HepG2 (cell line): ENCODE data around the gene HEPACAM2. TPM values are rescaled to one million over a fixed set of nuclear protein-coding genes. Genes with fewer than 3 reads are reported as not detected.
A peak's percentile ranks its signal among the peaks of the same experiment; 100 is the strongest.

Source experiments
- ARID2 ChIP-seq: sonication (generic); formaldehyde crosslinking; IDR thresholded peaks from 2 replicates; pipeline ENCODE4 v1.8.1; 2022; ENCODE audit warnings: mild to moderate bottlenecking, missing genetic modification reagents, borderline replicate concordance
- FOXA1 ChIP-seq, 2 experiments: fragments of 450-650 bp in 1 of 2; sonication (generic) in 1 of 2; formaldehyde crosslinking in 1 of 2; IDR thresholded peaks; 2 replicates each; pipeline versions ENCODE4 v1.4.0 to v1.6.1; 2016 to 2020; ENCODE audit warnings: missing genetic modification reagents in 1 of 2
- FOXA3 ChIP-seq: IDR thresholded peaks from 2 replicates; pipeline ENCODE4 v1.6.1; 2016; ENCODE audit warnings: missing genetic modification reagents, missing compliant biosample characterization
- GATAD2A ChIP-seq: IDR thresholded peaks from 2 replicates; pipeline ENCODE4 v1.6.1; 2016
- MEF2D ChIP-seq: sonication (generic); formaldehyde crosslinking; IDR thresholded peaks from 2 replicates; pipeline ENCODE4 v1.5.1; 2020; ENCODE audit warnings: mild to moderate bottlenecking, missing genetic modification reagents
- NKX3-1 ChIP-seq: sonication (generic); formaldehyde crosslinking; IDR thresholded peaks from 2 replicates; pipeline ENCODE4 v1.5.0; 2020; ENCODE audit warnings: missing genetic modification reagents
- SMC3 ChIP-seq: IDR thresholded peaks from 2 replicates; pipeline ENCODE4 v1.6.1; 2011; ENCODE audit warnings: low read length, improper control_type of control experiment
- SNAPC5 ChIP-seq: sonication (generic); formaldehyde crosslinking; IDR thresholded peaks from 2 replicates; pipeline ENCODE4 v1.8.1; 2023; ENCODE audit warnings: mild to moderate bottlenecking, missing genetic modification reagents, borderline replicate concordance
- ZNF768 ChIP-seq: sonication (generic); formaldehyde crosslinking; IDR thresholded peaks from 2 replicates; pipeline ENCODE4 v1.4.0; 2020; ENCODE audit warnings: missing genetic modification reagents
- ZSCAN9 ChIP-seq: IDR thresholded peaks from 2 replicates; pipeline ENCODE4 v1.6.1; 2016; ENCODE audit warnings: borderline replicate concordance
- polyA plus RNA-seq, 8 experiments: library from polyadenylated mRNA; depleted of rRNA in 3 of 8; stranded (reverse) in 7 of 8; unstranded in 1 of 8; fragments of >200 nt; fragmentation: Illumina TruSeq in 4 of 8; extraction: Trizol in 4 of 8; gene quantifications; 2 replicates each; pipeline versions ENCODE4 v1.2.1 to v1.2.3, GENCODE V29; 2011 to 2016; ENCODE audit warnings: low read depth in 4 of 8, missing spikeins in 1 of 8, mixed read lengths in 1 of 8; ENCODE audit not compliant: insufficient read depth in 1 of 8
- total RNA-seq, 5 experiments: library from RNA; depleted of rRNA; stranded (reverse); fragments of >200 nt; fragmentation: Illumina TruSeq; extraction: Trizol; gene quantifications; 2 replicates each; pipeline ENCODE4 v1.2.3, GENCODE V29; 2016; ENCODE audit warnings: low read depth in 1 of 5
- TF ChIP-seq, protein P1 (sequence below): sonication (generic); formaldehyde crosslinking; IDR thresholded peaks from 2 replicates; pipeline ENCODE4 v1.5.0; 2020; ENCODE audit warnings: mild to moderate bottlenecking, missing genetic modification reagents, borderline replicate concordance
- TF ChIP-seq, protein P2 (sequence below): sonication (generic); formaldehyde crosslinking; IDR thresholded peaks from 2 replicates; pipeline ENCODE4 v1.5.0; 2020; ENCODE audit warnings: missing genetic modification reagents
- TF ChIP-seq, protein P3 (sequence below): sonication (generic); formaldehyde crosslinking; IDR thresholded peaks from 2 replicates; pipeline ENCODE4 v1.5.1; 2020; ENCODE audit warnings: missing genetic modification reagents, mild to moderate bottlenecking, borderline replicate concordance

Gene HEPACAM2
- total and polyA plus RNA-seq, 2 of the 13 experiments (the other 11 are each of a cell fraction or from before 2014, with no cell fraction given) = not detected

GRCh38 chr7:93228302-93228701 is 2.0 kb upstream of the HEPACAM2 start (continued):
- TF ChIP-seq, protein P1, sequence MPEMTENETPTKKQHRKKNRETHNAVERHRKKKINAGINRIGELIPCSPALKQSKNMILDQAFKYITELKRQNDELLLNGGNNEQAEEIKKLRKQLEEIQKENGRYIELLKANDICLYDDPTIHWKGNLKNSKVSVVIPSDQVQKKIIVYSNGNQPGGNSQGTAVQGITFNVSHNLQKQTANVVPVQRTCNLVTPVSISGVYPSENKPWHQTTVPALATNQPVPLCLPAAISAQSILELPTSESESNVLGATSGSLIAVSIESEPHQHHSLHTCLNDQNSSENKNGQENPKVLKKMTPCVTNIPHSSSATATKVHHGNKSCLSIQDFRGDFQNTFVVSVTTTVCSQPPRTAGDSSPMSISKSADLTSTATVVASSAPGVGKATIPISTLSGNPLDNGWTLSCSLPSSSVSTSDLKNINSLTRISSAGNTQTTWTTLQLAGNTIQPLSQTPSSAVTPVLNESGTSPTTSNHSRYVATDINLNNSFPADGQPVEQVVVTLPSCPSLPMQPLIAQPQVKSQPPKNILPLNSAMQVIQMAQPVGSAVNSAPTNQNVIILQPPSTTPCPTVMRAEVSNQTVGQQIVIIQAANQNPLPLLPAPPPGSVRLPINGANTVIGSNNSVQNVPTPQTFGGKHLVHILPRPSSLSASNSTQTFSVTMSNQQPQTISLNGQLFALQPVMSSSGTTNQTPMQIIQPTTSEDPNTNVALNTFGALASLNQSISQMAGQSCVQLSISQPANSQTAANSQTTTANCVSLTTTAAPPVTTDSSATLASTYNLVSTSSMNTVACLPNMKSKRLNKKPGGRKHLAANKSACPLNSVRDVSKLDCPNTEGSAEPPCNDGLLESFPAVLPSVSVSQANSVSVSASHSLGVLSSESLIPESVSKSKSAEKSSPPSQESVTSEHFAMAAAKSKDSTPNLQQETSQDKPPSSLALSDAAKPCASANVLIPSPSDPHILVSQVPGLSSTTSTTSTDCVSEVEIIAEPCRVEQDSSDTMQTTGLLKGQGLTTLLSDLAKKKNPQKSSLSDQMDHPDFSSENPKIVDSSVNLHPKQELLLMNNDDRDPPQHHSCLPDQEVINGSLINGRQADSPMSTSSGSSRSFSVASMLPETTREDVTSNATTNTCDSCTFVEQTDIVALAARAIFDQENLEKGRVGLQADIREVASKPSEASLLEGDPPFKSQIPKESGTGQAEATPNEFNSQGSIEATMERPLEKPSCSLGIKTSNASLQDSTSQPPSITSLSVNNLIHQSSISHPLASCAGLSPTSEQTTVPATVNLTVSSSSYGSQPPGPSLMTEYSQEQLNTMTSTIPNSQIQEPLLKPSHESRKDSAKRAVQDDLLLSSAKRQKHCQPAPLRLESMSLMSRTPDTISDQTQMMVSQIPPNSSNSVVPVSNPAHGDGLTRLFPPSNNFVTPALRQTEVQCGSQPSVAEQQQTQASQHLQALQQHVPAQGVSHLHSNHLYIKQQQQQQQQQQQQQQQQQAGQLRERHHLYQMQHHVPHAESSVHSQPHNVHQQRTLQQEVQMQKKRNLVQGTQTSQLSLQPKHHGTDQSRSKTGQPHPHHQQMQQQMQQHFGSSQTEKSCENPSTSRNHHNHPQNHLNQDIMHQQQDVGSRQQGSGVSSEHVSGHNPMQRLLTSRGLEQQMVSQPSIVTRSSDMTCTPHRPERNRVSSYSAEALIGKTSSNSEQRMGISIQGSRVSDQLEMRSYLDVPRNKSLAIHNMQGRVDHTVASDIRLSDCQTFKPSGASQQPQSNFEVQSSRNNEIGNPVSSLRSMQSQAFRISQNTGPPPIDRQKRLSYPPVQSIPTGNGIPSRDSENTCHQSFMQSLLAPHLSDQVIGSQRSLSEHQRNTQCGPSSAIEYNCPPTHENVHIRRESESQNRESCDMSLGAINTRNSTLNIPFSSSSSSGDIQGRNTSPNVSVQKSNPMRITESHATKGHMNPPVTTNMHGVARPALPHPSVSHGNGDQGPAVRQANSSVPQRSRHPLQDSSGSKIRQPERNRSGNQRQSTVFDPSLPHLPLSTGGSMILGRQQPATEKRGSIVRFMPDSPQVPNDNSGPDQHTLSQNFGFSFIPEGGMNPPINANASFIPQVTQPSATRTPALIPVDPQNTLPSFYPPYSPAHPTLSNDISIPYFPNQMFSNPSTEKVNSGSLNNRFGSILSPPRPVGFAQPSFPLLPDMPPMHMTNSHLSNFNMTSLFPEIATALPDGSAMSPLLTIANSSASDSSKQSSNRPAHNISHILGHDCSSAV (CRISPR knock-in tag) = no peak
- TF ChIP-seq SNAPC5 (CRISPR knock-in tag) = no peak
- TF ChIP-seq, protein P2, sequence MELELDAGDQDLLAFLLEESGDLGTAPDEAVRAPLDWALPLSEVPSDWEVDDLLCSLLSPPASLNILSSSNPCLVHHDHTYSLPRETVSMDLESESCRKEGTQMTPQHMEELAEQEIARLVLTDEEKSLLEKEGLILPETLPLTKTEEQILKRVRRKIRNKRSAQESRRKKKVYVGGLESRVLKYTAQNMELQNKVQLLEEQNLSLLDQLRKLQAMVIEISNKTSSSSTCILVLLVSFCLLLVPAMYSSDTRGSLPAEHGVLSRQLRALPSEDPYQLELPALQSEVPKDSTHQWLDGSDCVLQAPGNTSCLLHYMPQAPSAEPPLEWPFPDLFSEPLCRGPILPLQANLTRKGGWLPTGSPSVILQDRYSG = no peak
- TF ChIP-seq, protein P3, sequence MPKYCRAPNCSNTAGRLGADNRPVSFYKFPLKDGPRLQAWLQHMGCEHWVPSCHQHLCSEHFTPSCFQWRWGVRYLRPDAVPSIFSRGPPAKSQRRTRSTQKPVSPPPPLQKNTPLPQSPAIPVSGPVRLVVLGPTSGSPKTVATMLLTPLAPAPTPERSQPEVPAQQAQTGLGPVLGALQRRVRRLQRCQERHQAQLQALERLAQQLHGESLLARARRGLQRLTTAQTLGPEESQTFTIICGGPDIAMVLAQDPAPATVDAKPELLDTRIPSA = no peak
- no peak for TF ChIP-seq MEF2D (CRISPR knock-in tag)
- TF ChIP-seq ARID2 (CRISPR knock-in tag) = no peak
- TF ChIP-seq FOXA3 (CRISPR knock-in tag) = peak; percentile 70
- no peak for TF ChIP-seq ZSCAN9 (CRISPR knock-in tag)
- peak; percentile 39; the same call in 1 of the 2 replicates for TF ChIP-seq GATAD2A
- peak; percentile 27; the same call in 1 of the 2 replicates for TF ChIP-seq SMC3
- no peak for TF ChIP-seq ZNF768
- TF ChIP-seq NKX3-1 = no peak
- no peak for TF ChIP-seq FOXA1 (IDR thresholded peaks at IDR 0.05)
- TF ChIP-seq FOXA1 (CRISPR knock-in tag; IDR thresholded peaks at IDR 0.05) = 0 out of 2 replicates have a peak, but pooled peaks have one; percentile 40
